ENCODE measurements around the gene AADAT.
"Not testable (repeated sequence)": the region's sequence is repeated elsewhere in the genome, so short reads cannot be mapped to it uniquely, and the experiment has no call there.

Gene AADAT

GRCh38 chr4:170088716-170089115, 1.0 kb downstream of the AADAT start:
- DNase-seq = no peak

DNA sequence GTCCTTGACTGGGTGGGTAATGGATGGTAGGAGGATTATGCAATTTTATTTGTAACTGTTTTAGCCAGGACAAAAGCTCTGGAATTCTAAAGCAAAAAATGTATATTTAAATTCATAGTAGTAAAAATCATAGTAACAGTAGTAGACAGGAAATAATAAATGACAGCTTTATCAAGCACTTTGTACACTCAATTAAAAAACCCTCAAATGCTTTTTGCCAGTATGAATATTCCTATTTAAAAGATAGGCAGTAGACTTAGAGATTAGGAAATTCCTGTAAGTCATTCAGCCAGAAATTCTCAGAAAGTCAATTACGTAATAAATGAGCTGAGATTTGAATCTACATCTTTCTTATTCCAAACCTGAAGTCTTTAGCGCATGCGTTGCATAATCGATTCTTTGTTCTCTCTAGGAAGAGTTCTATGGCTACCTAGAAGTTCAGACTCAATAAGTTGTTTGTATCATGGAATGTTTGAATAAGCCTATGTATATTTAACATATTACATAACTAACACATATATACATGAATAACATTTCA, 2.5 kb downstream of the AADAT start:
- no peak for DNase-seq

DNA sequence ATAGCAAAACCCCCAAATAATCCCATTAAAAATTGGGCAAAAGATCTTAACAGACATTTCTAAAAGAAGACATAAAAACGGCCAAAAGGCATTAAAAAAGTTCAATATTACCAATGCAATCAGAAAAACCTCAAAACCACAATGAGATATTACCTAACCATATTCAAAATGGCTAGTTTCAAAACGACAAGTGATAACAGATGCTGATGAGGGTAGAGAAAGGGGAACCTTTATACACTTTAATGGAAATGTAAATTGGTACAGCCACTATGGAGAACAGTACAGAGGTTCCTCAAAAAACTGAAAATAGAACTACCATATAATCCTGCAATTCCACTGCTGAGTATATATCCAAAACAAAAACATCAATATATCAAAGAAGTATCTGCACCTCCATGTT, 6.2 kb downstream of the AADAT start:
- DNase-seq = no peak

GRCh38 chr4:170080496-170080895, 9.3 kb downstream of the AADAT start:
- no peak for DNase-seq

DNA sequence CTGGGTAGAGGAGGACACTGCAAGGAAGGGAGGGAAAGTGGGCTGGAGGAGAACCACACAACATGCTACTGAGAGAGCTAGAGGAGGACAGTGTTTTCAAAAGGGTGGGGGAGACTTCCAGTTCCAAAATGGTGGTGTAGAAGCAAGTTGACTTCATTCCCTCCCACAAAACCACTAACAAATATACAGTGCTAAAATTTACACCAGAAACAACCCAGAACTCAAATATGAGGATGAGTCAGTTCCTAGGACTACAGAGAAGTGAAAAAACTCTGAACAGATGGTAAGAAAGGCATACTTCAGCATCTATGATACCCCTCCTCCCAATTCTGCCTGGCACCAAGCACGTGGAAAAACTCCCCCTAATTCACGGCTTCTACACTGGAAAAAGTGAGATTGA, 9.8 kb downstream of the AADAT start:
- no peak for DNase-seq

DNA sequence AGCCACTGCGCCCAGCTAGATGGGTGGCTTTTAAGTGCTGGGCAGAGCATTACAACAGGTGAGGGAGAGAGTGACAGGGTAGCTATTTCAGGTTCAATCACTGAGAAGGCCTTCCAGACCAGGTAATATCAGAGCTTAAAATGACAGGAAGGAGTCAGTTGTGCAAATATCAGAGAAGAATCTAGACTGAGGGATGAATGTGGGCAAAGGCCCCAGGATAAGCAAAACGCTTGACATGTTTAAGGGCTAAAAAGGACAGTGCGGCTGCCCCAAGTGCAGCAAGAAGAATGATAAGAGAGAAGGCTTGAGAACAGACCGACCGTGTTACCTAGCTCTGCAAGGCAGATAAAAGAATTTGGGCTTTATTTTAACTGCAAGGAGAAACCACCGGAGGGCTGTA, 18.6 kb downstream of the AADAT start:
- DNase-seq = no peak

- no peak for DNase-seq
Observed at GRCh38 chr4:170068438-170069128, 21.2 kb downstream of the AADAT start.

GRCh38 chr4:170059421-170059820, 30.3 kb downstream of the AADAT start:
- DNase-seq = no peak

- DNase-seq = no peak
Observed at GRCh38 chr4:170058826-170059225, 30.9 kb downstream of the AADAT start.

DNA sequence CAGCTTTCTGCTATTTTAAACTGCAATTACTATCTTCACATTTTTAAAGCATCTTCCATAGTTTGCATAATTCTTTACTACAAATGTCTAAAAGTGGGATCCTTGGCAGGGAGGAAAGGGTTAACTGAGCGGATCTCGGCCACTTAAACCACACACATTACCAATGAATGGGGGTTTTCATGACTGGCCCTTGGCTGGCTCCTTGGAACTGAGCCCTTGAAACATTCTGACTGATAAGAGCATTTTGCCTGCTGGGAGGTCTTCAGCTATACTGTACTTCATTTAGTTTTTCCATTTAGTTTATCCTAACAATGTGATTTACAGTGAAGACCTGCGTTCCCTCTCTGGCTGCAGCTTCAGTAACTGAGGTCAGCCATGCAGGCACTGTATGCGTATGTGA, 31.9 kb downstream of the AADAT start:
- no peak for DNase-seq

DNA sequence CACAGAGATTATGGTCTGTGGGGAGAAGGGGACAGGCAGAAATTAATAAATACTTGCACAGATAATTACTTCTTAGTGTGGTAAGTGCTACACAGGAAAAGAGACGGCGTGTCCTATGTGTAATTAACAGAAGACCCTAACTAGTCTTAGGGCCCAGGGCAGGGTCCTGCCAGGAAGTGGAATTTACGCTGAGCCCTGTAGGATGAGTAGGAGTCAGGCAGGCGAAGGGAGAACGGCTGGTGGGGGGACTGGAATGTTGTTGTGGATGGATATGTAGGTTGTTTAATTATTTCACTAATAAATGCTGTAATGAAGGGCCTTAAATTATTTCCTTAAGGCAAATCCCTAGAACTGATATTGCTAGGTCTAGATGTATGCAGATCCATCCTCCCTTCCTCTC, 36.8 kb downstream of the AADAT start:
- DNase-seq = no peak

DNA sequence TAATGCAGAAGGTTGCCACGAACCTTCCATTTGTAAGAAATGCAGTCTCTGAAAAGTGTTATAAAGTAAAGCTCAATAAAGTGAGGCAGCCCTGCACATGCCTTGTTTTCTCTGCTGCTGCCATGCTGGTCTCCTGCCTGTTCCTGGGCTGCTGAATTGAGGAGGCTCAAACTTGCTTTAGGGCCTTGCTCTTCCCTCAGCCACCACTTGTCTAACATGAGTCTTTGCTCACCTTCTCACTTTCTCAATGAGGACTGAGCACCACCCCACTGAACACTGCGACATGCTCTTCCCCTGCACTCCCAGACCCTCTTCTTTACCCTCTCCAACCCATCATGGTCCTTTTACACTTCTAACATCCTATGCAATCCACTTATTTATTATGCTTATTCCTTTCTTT, 38.4 kb downstream of the AADAT start:
- no peak for DNase-seq

- no peak for DNase-seq
Observed at GRCh38 chr4:170049766-170050165, 40.0 kb downstream of the AADAT start.

GRCh38 chr4:170047771-170048354, 41.9 kb downstream of the AADAT start:
- DNase-seq = peak; percentile 32

- DNase-seq = not testable (repeated sequence)
Observed at GRCh38 chr4:170046156-170046555, 43.6 kb downstream of the AADAT start.

GRCh38 chr4:170040031-170040680, 49.6 kb downstream of the AADAT start:
- DNase-seq = no peak

GRCh38 chr4:170038769-170039168, 51.0 kb downstream of the AADAT start:
- DNase-seq = no peak

DNA sequence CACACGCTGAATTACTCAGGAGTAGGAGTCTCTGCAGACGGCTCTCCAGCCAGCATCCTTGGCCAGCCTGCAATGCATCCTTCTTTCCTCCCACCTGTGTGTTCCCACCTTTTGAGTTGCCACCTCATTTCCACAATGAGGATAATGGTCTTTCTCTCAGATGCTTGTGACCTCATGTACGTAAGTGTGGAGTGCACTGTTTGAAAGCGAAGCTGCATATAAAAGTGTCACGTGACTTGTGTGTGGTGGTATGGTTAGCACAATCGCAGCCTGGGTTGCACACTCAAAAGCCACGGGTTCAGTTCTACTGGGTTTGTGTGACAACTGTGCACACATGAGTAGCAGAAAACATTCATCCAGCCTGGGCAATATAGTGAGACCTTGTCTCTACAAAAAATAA, 51.5 kb downstream of the AADAT start:
- DNase-seq = no peak

DNA sequence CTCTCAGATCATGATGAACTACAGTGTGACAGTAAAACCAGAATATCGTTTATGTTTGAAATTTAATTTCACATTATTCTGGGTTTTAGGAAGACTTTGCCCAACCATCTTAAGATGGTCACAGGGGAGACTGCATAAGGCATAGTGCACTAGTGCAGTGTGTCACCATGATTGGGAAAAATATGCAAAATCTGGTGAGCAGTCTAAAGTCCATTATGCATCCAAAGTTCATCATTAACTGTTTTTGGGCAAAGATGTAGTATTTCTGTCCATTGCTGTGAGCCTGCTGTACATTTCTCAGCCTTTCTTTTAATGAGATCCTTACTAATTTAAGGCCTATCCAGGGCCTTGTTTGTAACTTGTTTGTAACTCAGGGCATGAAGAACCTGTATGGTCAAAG, 52.3 kb downstream of the AADAT start:
- DNase-seq = no peak

GRCh38 chr4:170035845-170036244, 53.9 kb downstream of the AADAT start:
- no peak for DNase-seq

- no peak for DNase-seq
Observed at GRCh38 chr4:170035231-170035630, 54.5 kb downstream of the AADAT start.

DNA sequence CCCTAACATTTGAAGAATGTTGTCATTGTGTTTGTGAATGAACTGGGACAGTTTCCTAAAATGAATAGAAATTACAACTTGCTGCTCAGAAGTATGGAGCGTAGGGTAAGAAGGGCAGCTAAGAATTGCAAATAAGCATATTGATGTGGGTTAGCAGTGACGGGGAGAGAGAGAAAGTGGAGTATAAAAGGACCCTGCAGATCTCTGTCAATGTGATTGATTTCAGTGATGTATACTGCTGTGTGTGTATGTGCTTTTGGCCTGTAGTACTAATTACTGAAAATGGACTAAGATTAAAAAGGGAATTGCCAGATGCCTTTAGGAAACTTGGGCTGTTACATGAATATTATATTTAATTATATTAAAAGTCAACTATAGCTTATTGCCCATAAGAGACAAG, 55.8 kb downstream of the AADAT start:
- no peak for DNase-seq

DNA sequence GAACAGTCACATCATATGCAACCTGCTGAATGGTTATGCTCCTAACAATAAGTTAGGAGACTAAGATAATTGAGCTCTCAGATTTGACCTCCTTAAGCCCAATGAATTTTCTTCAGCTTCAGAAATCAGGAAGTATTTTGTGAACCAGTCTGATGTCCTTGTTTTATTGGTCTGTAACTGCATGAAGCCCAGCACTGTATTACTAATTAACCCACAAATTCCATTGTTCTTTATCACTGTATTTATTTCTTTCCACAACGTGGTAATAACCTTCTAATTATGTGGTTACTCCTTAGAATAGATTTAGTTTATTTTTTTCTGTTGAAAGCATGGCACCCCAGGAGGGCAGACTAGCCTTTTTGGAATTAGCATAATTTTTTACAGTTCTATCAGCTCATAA, 59.6 kb downstream of the AADAT start:
- no peak for DNase-seq

GRCh38 chr4:170027181-170027829, 62.5 kb downstream of the AADAT start:
- DNase-seq = peak; percentile 69

All from NCI-H1105 (cell line).